T-helper 1 cell (primary cell): ENCODE data around the gene RSU1.

Source experiments
- DNase-seq, 5 donors: peaks; one replicate each; pipeline ENCODE4 v3.0.0-alpha.2; 2012 to 2020

Gene RSU1

GRCh38 chr10:16728266-16728665 is 89.0 kb downstream of the RSU1 start:
- DNase-seq: no peak

- DNase-seq: no peak
Observed at GRCh38 chr10:16727666-16728065, 89.6 kb downstream of the RSU1 start.

GRCh38 chr10:16724509-16724908 is 92.7 kb downstream of the RSU1 start:
- DNase-seq: no peak

GRCh38 chr10:16720812-16721211 is 96.4 kb downstream of the RSU1 start:
- DNase-seq: no peak

GRCh38 chr10:16717622-16718395 is 99.4 kb downstream of the RSU1 start:
- no peak for DNase-seq

GRCh38 chr10:16716051-16716450 is 101.2 kb downstream of the RSU1 start:
- DNase-seq: no peak

- no peak for DNase-seq
Observed at GRCh38 chr10:16713290-16713689, 103.9 kb downstream of the RSU1 start.

GRCh38 chr10:16712883-16713282 is 104.3 kb downstream of the RSU1 start:
- no peak for DNase-seq

- DNase-seq: no peak
Observed at GRCh38 chr10:16700331-16700730, 116.9 kb downstream of the RSU1 start.

GRCh38 chr10:16699435-16700057 is 117.7 kb downstream of the RSU1 start:
- DNase-seq: no peak

GRCh38 chr10:16698461-16698860 is 118.8 kb downstream of the RSU1 start:
- DNase-seq: no peak

GRCh38 chr10:16690417-16690816 is 126.8 kb downstream of the RSU1 start:
- no peak for DNase-seq

- DNase-seq: no peak
Observed at GRCh38 chr10:16689696-16690095, 127.5 kb downstream of the RSU1 start.

GRCh38 chr10:16689227-16689626 is 128.0 kb downstream of the RSU1 start:
- no peak for DNase-seq

- no peak for DNase-seq
Observed at GRCh38 chr10:16686054-16686902, 130.9 kb downstream of the RSU1 start.

- DNase-seq: no peak
Observed at GRCh38 chr10:16685551-16685950, 131.7 kb downstream of the RSU1 start.

GRCh38 chr10:16681521-16681920 is 135.7 kb downstream of the RSU1 start:
- DNase-seq: no peak

- DNase-seq: no peak
Observed at GRCh38 chr10:16679511-16679910, 137.7 kb downstream of the RSU1 start.

GRCh38 chr10:16675334-16675733 is 141.9 kb downstream of the RSU1 start:
- no peak for DNase-seq

GRCh38 chr10:16674147-16674703 is 143.0 kb downstream of the RSU1 start:
- DNase-seq: no peak

GRCh38 chr10:16673443-16673842 is 143.8 kb downstream of the RSU1 start:
- DNase-seq: no peak

- no peak for DNase-seq
Observed at GRCh38 chr10:16663444-16663843, 153.8 kb downstream of the RSU1 start.

- DNase-seq: no peak
Observed at GRCh38 chr10:16662923-16663322, 154.3 kb downstream of the RSU1 start.
